ENCODE measurements around the gene MAD2L1BP.
A peak's percentile ranks its signal among the peaks of the same experiment; 100 is the strongest.
"Not testable (repeated sequence)": the region's sequence is repeated elsewhere in the genome, so short reads cannot be mapped to it uniquely, and the experiment has no call there.

The MAD2L1BP gene

GRCh38 chr6:43635387-43636307, at the start of gene MAD2L1BP:
Gene MAD2L1BP (plus strand): TSS chr6:43635840. CDS start chr6:43635876, 36 bp downstream.
- peak; percentile 85 for DNase-seq (ENCODE audit: low read depth)

- no peak for DNase-seq (ENCODE audit: low read depth)
These were observed 47.4 kb upstream of the MAD2L1BP start for GRCh38 chr6:43588194-43588593.

GRCh38 chr6:43589564-43589963, 46.1 kb upstream of the MAD2L1BP start:
- DNase-seq (ENCODE audit: low read depth): not testable (repeated sequence)

GRCh38 chr6:43593938-43594337, 41.7 kb upstream of the MAD2L1BP start:
- no peak for DNase-seq (ENCODE audit: low read depth)

GRCh38 chr6:43600595-43600994, 35.0 kb upstream of the MAD2L1BP start:
- no peak for DNase-seq (ENCODE audit: low read depth)

GRCh38 chr6:43604174-43604573, 31.5 kb upstream of the MAD2L1BP start:
- no peak for DNase-seq (ENCODE audit: low read depth)

- no peak for DNase-seq (ENCODE audit: low read depth)
These were observed 29.6 kb upstream of the MAD2L1BP start for GRCh38 chr6:43606019-43606418.

- peak; percentile 62 for DNase-seq (ENCODE audit: low read depth)
These were observed 27.3 kb upstream of the MAD2L1BP start for GRCh38 chr6:43608310-43608763.

GRCh38 chr6:43608807-43609206, 26.8 kb upstream of the MAD2L1BP start:
- no peak for DNase-seq (ENCODE audit: low read depth)

- no peak for DNase-seq (ENCODE audit: low read depth)
These were observed 26.2 kb upstream of the MAD2L1BP start for GRCh38 chr6:43609402-43609801.

GRCh38 chr6:43610431-43610830, 25.2 kb upstream of the MAD2L1BP start:
- no peak for DNase-seq (ENCODE audit: low read depth)

- no peak for DNase-seq (ENCODE audit: low read depth)
These were observed 21.8 kb upstream of the MAD2L1BP start for GRCh38 chr6:43613721-43614395.

- no peak for DNase-seq (ENCODE audit: low read depth)
These were observed 21.3 kb upstream of the MAD2L1BP start for GRCh38 chr6:43614396-43614730.

GRCh38 chr6:43616725-43617472, 18.7 kb upstream of the MAD2L1BP start:
- no peak for DNase-seq (ENCODE audit: low read depth)

- no peak for DNase-seq (ENCODE audit: low read depth)
These were observed 14.4 kb upstream of the MAD2L1BP start for GRCh38 chr6:43621078-43621835.

- DNase-seq (ENCODE audit: low read depth): no peak
These were observed 13.8 kb upstream of the MAD2L1BP start for GRCh38 chr6:43621836-43622180.

- no peak for DNase-seq (ENCODE audit: low read depth)
These were observed 13.1 kb upstream of the MAD2L1BP start for GRCh38 chr6:43622541-43622940.

GRCh38 chr6:43623880-43624785, 11.5 kb upstream of the MAD2L1BP start:
- no peak for DNase-seq (ENCODE audit: low read depth)

GRCh38 chr6:43624786-43625288, 10.8 kb upstream of the MAD2L1BP start:
- no peak for DNase-seq (ENCODE audit: low read depth)

GRCh38 chr6:43625393-43625992, 10.1 kb upstream of the MAD2L1BP start:
- DNase-seq (ENCODE audit: low read depth): no peak
